HL-60/S4 treated with phorbol 12-myristate 13-acetate at 8.2 ng/mL for 4 days and 3 days (cell line): ENCODE results near the gene DCTN4.
"Not testable (repeated sequence)": the region's sequence is repeated elsewhere in the genome, so short reads cannot be mapped to it uniquely, and the experiment has no call there.

Experiments
- in situ Hi-C: fragments of 300-500 bp; cut with MboI; formaldehyde crosslinking; loops from 2 replicates; pipeline ENCODE4 v1.15.0; 2022; ENCODE audit warnings: low sequenced_read_pairs

DCTN4 gene

GRCh38 chr5:150778517-150779396, 19.9 kb upstream of the DCTN4 start, which contains the start of gene SMIM3:
Gene SMIM3 (plus strand): TSS chr5:150778757. CDS start chr5:150795441, 16,684 bp downstream.
- in situ Hi-C loops, result no loop called here

GRCh38 chr5:150778088-150778516, 19.3 kb upstream of the DCTN4 start:
- in situ Hi-C loops, result no loop called here

- in situ Hi-C loops, result no loop called here
Observed at GRCh38 chr5:150777685-150778084, 18.9 kb upstream of the DCTN4 start.

- in situ Hi-C loops, result no loop called here
Observed at GRCh38 chr5:150774145-150774544, 15.3 kb upstream of the DCTN4 start.

- in situ Hi-C loops, result no loop called here
Observed at GRCh38 chr5:150771034-150771795, 12.4 kb upstream of the DCTN4 start.

- in situ Hi-C loops, result no loop called here
Observed at GRCh38 chr5:150766251-150766650, 7.4 kb upstream of the DCTN4 start.

GRCh38 chr5:150765799-150766169, 7.0 kb upstream of the DCTN4 start:
- in situ Hi-C loops, result no loop called here

- in situ Hi-C loops, result no loop called here
Observed at GRCh38 chr5:150765011-150765798, 6.4 kb upstream of the DCTN4 start.

- in situ Hi-C loops, result no loop called here
Observed at GRCh38 chr5:150764530-150764929, 5.7 kb upstream of the DCTN4 start.

GRCh38 chr5:150763023-150763769, 4.4 kb upstream of the DCTN4 start:
- in situ Hi-C loops, result no loop called here

GRCh38 chr5:150762211-150762610, 3.4 kb upstream of the DCTN4 start:
- in situ Hi-C loops, result no loop called here

GRCh38 chr5:150759334-150759583, 442 bp upstream of the DCTN4 start:
- in situ Hi-C loops, result no loop called here

- in situ Hi-C loops, result no loop called here
Observed at GRCh38 chr5:150758203-150758530, 650 bp downstream of the DCTN4 start.

- in situ Hi-C loops, result no loop called here
Observed at GRCh38 chr5:150757087-150757649, 1.6 kb downstream of the DCTN4 start.

GRCh38 chr5:150753863-150754262, 5.0 kb downstream of the DCTN4 start:
- in situ Hi-C loops, result no loop called here

- in situ Hi-C loops, result no loop called here
Observed at GRCh38 chr5:150753463-150753862, 5.4 kb downstream of the DCTN4 start.

- in situ Hi-C loops, result no loop called here
Observed at GRCh38 chr5:150751096-150751891, 7.5 kb downstream of the DCTN4 start.

- in situ Hi-C loops, result no loop called here
Observed at GRCh38 chr5:150750469-150750868, 8.3 kb downstream of the DCTN4 start.

GRCh38 chr5:150743142-150743488, 15.7 kb downstream of the DCTN4 start:
- in situ Hi-C loops, result not testable (repeated sequence)
